HG02610 (cell line): ENCODE data around the gene SNAPIN.

Experiments used
- ATAC-seq: cut with Tn5 transposase; IDR thresholded peaks from one replicate; pipeline ENCODE4 v1.9.1; 2021; ENCODE audit warnings: mild to moderate bottlenecking, moderate library complexity; ENCODE audit not compliant: unreplicated experiment

Gene SNAPIN, protein sequence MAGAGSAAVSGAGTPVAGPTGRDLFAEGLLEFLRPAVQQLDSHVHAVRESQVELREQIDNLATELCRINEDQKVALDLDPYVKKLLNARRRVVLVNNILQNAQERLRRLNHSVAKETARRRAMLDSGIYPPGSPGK

DNA sequence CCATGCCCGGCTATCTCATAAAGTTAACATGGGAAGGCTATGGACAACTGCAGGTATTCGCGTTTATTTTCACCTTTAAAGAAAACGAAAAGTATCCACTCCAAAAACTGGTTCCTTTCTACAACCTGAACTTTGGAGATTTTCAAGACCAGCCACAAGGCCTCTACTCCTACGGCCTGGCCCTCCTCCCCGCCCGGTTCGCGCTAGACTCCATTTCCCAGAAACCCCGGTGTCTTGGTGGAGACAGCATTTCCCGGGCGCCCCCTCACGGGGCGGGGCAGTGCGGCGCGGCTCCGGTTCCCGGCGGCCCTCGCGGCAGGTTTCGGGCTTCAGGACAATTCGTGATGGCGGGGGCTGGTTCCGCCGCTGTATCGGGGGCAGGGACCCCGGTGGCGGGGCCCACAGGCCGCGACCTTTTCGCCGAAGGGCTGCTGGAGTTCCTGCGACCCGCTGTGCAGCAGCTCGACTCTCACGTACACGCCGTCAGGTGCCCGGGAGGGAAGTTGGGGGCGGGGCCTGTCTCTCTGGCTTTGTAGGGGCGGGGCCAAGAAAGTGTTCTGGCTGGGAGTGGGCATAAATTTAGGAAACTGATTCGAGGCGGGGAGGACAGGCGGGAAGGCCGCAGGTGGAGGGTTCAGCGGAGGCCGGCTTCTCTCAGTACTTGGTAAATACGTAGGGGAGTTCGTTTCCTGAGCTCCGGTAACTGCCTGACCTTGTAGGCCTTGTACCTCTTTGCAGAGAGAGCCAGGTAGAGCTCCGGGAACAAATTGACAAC is at the start of gene SNAPIN:
SNAPIN (plus strand) TSS at position 304 of the 775 bp plus-strand sequence; CDS start at position 345, 41 bp downstream.
- peak; percentile 88 for ATAC-seq

DNA sequence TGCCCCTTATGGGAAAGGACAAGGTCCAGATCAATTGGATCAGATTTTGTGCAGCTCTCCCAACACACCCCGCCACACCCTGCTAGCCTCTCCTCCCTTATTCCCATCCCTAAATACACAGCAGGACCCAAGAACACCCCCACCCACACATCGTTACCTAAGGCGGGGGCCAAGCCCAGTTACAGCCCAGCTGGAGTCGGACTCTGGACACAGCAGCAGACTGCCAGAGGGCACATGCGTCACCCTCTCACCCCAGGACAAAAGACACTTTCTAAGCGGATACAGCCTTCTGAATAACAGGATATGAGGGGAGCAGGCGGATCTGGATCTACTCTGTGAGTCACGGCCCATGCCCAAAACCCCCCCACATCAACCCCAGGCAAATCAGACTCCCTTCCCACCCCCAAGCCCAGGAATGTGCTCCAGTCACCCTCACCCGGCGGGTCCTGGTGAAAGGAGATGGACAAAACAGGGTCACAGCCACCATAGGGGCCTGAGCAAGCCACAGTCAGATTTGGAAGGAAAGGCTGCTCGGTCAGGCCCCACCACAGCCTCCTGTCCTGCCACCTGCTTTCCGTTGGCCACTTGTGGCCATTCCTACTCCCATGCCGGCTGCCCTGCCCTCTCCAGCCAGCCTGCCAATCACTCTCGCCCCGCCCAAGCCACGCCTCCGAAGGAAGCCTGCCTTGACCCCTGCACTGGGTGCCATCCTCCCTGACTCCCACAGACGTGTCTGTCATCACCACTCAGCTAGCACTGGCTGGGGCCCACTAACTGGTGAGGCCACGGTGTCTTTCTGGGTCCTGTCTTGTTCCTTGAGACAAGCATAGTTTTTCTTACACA is 49.5 kb upstream of the SNAPIN start:
- no peak for ATAC-seq

DNA sequence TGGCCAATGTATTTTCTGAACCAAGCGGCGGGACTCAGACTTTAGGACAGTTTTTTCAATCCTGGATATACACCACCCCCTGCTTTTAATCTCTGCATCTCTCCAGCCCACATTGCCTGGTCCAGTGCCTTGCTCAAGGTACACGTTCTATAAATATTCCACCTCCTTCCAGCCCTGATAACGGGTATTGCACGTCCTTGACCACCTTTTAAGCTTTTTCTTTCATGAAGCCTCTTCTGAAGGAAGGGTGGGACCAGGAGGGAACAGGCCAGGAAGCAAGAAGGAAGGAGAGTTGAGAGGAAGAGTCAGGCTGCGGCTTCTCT is 49.0 kb upstream of the SNAPIN start:
- no peak for ATAC-seq

DNA sequence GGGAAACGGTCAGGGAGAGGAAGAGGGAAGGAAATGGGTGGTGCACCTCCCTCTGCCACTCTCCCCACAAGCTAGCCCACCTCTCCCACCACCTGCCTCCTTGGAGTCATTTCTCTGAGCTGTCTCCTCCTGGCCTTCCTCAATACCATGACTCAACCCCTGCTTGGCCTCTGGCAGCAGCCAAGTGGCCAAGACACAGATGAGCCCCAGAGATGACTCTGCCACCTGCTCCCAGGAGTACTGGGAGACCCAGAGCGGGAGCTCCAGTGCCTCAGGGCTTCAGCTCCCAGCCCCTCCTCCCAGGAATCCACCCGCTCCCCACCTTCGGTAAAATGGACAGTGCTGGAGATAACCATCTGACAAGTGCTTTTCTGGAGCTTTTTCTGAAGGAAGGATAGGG is 48.2 kb upstream of the SNAPIN start:
- no peak for ATAC-seq

DNA sequence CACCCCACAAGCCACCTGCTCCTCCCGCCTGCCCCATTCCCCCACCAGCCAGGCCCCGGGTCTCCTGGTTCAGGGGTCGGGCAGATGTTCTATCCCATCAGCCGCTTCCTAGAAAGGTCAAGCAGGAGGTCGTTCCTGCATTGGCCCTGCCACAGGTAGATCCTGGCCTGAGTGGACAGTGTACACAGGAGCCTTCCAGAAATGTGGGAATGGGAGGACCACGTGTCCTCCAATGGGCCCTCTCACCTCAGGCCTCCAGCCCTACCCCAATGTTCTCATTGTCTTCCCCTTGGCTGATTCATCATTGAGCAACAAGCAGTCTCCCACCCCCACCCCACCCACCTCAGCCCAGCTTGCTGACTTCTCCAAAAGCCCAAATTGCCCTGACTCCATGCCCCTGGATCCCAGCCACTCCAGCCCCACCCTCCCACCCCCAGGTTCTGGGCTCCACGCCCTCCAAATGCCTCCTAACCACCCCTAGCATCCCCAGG is 47.6 kb upstream of the SNAPIN start:
- ATAC-seq = no peak

DNA sequence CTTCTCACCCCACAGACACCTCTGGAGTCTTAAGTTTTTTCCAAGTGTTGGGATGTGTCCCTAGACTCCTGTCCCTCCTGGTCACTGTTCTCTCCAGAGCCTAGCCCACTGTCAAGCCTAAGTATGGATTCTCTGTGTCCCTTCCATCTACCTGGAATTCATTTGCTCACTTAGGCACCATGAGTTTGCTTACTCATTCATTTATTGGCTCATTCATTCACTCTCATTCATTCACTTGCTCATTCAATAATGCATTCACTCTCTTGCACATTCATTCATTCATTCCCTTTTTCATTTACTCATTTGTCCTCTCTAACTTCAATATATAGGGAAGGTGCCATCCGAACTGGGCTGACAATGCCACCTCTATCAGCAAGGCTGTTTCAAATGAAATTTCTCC is 47.1 kb upstream of the SNAPIN start:
- no peak for ATAC-seq

DNA sequence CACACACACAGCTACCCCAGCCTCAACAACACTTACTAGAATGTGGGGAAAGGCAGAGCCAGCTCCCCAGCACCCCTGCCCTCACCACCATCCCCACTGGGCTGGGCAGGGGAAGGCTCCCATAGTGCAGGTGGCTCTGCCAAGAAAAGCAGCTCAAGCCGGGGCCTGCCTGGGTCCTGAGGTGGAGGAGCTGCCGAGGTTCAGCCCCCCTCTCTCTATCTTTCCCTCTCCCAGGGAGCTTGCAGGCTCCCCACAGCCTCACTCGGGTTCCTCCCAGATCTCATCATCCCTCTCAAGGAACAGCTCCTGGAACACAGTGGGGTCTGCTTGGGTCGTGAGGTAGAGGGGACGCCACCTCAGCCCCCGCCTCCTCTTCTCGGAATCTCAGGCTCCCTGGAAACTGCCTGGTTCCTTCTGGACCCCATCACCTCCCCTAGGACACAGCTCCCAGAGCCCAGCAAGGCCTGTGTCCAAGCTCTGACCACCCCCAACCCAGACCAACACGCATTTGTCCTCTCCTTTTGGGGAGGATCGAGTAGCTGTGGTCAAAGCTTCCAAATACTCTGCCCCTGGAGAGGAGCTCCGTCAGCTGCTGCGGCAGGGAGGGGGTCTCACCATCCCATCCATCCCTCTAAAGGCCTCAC is 46.3 kb upstream of the SNAPIN start:
- ATAC-seq = no peak

DNA sequence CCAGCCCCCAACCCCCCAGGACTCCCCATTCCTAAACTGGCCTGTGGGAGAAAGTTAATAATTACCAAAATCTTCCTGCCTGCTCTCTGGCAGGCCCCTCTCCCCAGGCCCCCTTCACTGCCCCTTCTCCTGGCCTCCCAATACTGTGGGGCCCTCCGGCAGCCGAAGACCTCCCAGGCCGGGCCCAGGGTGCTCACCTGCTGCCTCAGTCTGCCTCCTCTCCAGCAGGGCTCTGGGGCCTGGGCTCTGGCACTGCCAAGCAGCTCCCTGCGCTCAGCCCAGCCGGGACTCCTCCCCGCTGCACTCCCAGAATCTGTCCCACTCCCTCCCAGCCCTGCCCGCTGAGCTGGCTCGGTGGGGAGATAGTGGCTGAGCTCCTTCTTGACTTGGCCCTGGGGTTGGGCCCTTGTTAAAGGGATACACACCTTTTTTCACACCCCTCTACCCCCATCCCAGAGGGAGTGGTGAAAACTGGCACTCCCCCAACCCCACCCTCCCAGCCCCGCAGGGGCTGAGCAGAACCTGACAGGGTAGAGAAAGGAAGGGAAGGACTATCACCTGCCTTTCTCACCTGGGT is 45.7 kb upstream of the SNAPIN start, which contains the start of gene S100A16:
S100A16 (minus strand) TSS at position 383 of the 577 bp plus-strand sequence. CDS start 4,986 bp downstream, outside the sequence.
- ATAC-seq = no peak

DNA sequence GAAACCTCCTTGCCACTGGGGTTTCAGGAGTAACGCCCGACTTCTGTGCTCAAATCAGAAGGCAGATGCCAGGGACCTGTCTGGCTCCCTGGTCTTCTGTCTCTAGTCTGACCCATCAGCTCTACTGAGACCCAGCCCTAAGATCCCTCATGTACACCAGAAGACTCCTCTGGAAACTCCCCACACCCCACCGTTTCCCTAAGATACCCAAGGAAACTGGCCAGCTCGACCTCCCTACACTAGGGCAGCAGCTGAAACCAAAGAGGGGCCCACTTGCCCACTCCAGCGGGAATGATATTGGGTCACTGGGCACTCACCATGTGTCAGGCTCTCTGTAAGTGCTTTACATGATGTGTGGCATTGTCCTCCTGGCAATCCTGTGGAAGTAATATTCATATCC is 45.1 kb upstream of the SNAPIN start:
- ATAC-seq = no peak

DNA sequence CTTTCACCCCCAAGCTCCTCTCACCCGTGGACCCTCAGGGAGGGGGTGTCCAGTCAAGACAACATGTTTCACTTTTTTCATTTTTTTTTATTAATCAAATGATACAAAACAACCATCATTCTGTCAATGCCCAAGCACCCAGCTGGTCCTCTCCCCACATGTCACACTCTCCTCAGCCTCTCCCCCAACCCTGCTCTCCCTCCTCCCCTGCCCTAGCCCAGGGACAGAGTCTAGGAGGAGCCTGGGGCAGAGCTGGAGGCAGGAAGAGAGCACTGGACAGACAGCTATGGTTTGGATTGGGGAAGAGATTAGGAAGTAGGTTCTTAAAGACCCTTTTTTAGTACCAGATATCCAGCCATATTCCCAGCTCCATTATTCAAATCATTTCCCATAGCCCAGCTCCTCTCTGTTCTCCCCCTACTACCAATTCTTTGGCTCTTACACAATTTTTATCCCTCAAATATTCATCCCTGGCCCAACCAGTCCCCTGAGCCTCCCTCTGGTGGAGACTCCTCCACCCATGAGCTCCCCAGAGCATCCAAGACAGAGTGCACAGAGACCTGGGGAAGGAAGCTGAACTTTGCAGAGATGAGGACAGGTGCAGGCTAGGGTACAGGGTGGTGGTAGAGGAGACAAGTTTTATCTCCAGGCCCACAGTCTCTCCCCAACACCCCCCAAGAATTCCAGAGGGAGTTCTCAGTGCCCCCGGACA is 44.2 kb upstream of the SNAPIN start:
- ATAC-seq = no peak

DNA sequence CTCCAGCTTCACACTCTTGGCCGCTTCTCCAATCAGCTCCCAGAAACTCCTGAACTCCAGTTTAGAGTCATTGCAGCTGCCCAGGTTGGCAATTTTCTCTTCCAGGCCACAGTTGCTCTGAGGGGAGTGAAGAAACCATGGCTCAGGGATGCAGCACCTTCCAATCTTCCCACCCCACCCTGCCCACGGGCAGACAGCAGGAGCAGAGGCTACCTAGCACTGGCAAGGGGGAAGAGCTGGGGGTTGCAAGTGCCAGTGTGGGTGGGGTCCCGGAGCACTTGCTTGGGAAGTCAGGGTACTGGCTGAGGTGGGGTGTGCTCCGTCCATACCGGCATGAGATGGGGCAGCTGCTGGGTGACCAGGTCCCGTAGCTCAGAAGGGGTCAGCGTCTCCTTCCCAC is 43.6 kb upstream of the SNAPIN start:
- no peak for ATAC-seq

DNA sequence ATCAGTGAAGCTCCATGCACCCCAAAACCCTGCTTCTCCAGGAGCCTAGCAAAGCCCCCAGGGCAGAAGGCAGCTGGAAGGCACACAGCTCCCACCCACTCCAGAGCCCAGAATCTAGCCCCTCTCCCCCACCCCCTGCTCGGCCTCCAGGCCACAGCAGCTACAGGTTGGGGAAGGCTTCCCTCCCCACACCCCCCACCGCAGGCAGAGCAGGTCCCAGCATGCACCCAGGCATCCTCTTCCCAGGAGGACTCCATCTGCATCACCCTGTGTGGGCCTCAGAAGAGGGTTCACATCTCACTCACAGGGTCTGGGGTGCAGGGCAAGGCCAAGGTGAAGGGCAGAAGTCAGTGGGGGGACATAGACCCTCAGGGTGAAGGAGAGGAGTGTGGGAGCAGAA is 43.1 kb upstream of the SNAPIN start:
- ATAC-seq = no peak

DNA sequence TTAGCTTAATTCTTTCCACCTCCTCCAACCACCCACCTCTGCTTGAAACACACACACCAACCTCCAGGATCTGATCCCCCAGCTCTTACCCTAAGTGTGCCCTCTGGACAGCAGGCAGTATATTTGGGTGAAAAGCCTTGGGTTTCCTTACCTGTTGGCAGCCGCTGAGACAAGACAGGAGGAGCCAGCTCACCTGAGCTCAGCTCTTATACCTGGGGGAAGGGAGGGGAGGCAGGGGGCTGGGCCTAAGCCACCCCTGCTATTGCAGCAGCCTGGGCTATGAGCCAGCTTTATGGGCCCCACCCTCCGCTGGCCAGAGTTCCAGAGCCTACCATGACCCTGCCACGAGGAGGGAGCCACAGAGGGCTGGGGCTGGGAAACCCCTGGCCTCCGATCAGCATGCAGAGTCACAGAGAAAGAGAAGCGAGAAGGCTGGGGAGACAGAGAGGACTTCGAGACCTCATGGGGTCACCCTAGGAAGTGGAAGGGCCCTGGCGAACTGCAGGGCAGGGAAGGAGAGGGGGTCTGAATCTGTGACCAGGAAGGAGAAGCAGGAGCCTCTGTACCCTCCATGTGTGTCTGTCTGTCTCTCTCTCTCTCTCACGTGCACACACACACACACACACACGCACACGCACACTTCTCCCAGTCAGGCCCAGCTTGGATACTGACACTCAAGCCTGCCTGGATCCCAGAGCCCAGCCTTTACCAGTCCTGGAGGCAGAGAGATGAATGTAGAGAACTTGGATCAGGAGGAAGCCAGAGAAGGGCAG is 42.2 kb upstream of the SNAPIN start, which contains the start of gene S100A14:
S100A14 (minus strand) TSS at position 182 of the 773 bp plus-strand sequence. CDS start 467 bp downstream, outside the sequence.
- ATAC-seq = no peak

DNA sequence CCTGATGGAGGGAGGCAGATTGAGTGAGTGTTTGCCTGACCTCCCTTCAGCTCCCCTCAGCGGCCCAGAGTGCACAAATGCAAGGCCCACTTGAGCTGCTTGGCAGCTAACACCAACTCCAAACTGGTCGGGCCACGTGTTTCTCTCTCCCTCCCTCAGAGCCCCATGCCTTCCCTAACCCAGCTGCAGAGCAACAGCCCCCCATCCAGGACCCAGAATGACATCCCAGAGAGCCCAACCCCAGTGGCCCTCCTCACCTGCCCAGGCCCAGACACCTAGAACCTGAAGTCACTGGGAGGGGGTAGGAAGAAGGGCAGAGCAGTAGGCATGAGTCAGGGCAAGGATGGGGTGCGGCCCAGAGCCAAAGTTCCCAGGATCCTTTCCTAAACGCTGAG is 41.6 kb upstream of the SNAPIN start:
- ATAC-seq = no peak

DNA sequence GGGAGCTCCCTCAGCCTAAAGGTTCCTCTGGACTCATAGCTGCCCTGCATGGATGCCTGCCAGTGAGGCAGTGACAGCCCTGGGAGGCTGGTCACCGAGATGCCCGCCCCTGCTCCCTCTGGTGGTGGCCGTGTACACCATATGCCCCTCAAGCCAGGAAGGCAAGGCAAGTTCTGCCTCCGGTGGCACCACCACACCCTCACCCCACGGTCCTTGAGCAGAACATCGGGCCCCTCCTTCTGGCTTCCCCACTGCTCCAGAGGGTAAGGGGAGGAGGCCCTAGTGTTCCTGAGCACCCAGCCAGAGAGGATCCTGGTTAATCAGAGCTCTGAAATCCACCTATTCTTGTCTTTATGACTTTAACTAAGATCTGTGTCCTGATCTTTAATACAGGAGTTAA is 40.8 kb upstream of the SNAPIN start:
- peak; percentile 61 for ATAC-seq

DNA sequence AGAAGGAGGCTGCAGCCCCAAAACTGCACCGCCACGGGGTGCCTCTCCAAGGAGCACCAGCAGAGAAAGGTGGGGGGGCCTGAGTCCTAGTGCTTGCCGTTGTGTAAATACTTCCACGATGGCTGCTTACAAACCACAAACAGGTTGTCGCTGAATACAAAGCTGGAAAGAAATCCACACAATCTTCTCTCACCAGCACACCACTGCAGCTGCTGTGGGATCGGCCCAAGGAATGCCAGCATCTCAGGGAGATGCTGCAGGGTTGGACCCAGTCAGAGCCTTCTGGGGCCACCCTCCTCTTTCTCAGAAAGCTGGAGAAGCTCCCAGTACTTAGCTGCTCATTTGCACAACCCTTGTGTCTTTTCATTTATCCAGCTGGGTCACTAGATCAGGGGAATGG is 39.3 kb upstream of the SNAPIN start:
- ATAC-seq = no peak

DNA sequence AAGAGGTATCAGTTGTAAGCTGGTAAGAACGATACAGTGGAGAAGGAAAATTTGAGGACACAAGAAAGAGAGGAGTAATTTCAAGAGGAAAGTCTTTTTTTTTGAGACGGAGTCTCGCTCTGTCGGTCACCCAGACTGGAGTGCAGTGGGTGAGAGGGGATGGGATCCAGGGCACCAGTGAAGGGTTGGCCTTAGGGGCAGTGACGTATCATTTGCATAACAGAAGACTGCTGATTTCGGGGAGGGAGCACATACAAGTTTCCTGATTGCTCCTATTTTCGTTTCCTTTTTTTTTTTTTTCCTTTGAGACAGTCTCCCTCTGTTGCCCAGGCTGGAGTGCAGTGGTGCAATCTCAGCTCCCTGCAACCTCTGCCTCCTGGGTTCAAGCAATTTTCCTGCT is 35.4 kb upstream of the SNAPIN start:
- ATAC-seq = no peak

DNA sequence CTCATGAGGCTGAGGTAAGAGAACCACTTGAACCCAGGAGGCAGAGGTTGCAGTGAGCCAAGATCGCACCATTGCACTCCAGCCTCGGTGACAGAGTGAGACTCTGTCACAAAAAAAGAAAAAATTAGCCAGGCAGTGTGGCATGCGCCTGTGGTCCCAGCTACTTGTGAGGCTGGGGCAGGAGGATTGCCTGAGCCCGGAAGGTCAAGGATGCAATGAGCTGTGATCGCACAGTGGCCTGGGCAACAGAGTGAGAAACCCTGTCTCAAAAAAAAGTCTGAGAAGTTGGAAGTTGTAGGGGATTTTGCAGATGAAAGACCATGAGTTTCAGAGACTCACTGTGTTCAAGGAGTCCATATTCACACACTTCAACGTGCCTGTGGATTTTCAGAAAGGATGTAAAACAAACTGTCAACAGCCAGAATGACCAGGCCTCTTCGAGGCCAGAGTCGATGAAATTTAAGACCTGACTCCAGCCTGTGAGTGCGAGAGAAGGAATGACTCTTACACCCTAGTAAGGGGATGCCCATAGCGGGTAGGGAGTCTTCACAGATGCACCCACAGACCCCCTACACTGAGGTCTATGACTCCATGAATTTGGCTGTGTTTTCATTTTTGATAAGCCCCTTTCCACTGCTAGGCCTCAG is 33.4 kb upstream of the SNAPIN start:
- no peak for ATAC-seq

DNA sequence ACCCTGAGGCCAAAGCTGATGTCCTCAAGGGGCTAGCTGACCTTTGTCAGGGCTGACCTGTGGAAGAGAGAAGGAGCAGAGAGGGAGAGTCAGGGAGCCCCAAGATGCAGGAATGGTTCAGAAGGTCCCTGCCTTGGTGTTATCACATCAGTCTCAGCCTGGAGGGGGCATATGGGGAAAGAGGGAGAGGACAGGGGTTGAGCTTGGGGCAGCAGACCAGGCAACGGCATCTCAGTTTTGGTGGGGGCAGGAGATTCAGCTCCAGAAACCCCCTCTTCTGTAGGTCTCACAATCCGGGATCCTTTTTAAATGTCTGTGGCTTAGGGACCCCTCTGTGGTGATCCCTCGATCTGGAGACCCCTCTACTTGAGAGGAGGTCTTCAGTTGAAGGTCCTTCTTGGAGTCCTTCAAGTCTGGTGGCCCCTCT is 32.0 kb upstream of the SNAPIN start:
- ATAC-seq = no peak
